Loucy (cell line): ENCODE results near the gene GSG1L.

ENCODE experiments used
- EZH2phosphoT487 ChIP-seq: fragments of 200-600 bp; IDR thresholded peaks from 2 replicates; pipeline ENCODE4 v1.6.1; 2018; ENCODE audit warnings: antibody characterized with exemption, mild to moderate bottlenecking, moderate library complexity, borderline replicate concordance
- TF ChIP-seq, protein P1 (sequence below): fragments of 200-600 bp; sonication (generic); conservative IDR thresholded peaks from 2 replicates; pipeline ENCODE4 v1.5.1; 2014; ENCODE audit warnings: mild to moderate bottlenecking, antibody characterized with exemption, low read length

DNA sequence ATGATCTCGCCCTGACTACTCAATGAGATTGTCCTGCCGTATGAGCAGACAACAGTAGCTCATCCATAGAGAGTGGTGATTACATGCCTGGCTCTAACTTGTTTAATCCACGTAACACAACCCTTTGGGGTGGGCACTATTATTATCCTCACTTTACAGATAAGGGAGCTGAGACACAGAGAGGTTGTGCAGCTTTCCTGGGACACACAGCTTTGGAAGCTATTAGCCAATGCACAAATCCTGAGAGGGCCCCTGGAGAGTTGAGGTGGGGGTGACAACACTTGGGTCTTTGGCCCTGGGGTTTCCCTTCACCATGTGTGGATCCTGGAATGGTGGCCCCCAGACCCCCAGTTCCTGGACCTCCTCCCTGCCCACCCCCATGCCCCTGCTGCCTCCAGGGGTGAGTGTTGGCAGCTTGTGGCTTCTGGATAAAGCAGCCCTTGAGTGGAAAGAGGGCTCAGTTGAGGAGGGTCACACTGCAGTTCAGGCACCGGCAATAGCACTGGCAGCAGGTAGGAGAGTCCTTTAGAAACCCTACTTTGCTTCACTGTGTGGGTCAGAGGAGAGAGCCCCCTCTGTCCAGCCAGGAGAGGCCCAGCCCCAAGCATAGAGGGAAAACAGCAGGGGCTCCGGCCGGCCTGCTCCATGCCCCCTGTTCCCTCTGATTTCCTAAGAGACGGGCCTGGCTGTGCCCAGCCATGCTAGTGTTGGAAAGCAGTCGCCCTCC is 282.9 kb downstream of the GSG1L start:
- TF ChIP-seq, protein P1, sequence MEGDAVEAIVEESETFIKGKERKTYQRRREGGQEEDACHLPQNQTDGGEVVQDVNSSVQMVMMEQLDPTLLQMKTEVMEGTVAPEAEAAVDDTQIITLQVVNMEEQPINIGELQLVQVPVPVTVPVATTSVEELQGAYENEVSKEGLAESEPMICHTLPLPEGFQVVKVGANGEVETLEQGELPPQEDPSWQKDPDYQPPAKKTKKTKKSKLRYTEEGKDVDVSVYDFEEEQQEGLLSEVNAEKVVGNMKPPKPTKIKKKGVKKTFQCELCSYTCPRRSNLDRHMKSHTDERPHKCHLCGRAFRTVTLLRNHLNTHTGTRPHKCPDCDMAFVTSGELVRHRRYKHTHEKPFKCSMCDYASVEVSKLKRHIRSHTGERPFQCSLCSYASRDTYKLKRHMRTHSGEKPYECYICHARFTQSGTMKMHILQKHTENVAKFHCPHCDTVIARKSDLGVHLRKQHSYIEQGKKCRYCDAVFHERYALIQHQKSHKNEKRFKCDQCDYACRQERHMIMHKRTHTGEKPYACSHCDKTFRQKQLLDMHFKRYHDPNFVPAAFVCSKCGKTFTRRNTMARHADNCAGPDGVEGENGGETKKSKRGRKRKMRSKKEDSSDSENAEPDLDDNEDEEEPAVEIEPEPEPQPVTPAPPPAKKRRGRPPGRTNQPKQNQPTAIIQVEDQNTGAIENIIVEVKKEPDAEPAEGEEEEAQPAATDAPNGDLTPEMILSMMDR: no peak
- no peak for TF ChIP-seq EZH2phosphoT487
